ENCODE data around the gene NUMA1. TPM values are rescaled to one million over a fixed set of nuclear protein-coding genes. Genes with fewer than 3 reads are reported as not detected.

Gene NUMA1
- total RNA-seq, 1 experiment from 2014 or later: 130 TPM

- DNase-seq (ENCODE audit: low read depth): no peak
Measured at GRCh38 chr11:72067676-72068075, 12.7 kb downstream of the NUMA1 start.

GRCh38 chr11:72067266-72067665 is 13.1 kb downstream of the NUMA1 start:
- DNase-seq (ENCODE audit: low read depth): no peak

- no peak for DNase-seq (ENCODE audit: low read depth)
Measured at GRCh38 chr11:72066855-72067254, 13.5 kb downstream of the NUMA1 start.

- no peak for DNase-seq (ENCODE audit: low read depth)
Measured at GRCh38 chr11:72061739-72062396, 18.5 kb downstream of the NUMA1 start.

GRCh38 chr11:72058416-72059034 is 21.8 kb downstream of the NUMA1 start:
- no peak for DNase-seq (ENCODE audit: low read depth)

DNA sequence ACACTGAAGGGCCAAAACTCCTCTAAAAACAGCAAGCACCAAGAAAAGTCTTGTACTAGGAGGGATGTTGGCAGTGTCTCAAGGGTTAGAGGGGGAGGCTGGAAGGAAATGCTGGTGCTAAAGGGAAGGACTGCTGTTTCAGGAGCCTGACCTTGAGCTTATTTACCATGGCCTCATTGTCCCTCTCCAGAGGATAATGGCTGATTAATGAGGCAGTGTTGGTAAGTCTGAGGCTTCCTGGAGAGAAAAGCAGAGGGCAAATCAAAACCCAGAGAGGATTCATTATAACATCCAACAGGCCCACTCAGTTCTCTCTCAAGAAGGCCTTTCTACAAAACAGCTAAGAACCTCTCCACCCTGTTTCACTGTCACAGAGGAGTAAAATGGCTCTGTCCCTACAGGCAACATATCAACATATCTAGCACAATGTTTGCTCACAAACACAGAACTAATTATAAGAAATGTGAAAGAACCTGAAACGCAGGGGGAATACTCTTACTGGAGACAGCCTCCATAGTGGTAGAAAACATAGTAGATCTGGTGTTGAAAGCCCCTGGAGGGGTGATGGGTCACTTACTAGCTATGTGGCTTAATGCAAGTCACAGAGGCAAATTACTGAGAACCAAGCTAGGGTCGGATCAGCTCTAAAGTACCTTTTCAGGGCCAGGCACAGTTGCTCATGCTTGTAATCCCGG is 31.4 kb downstream of the NUMA1 start:
- no peak for DNase-seq (ENCODE audit: low read depth)

- no peak for DNase-seq (ENCODE audit: low read depth)
Measured at GRCh38 chr11:72045849-72046248, 34.5 kb downstream of the NUMA1 start.

- DNase-seq (ENCODE audit: low read depth): no peak
Measured at GRCh38 chr11:72042064-72042745, 38.1 kb downstream of the NUMA1 start.

- peak; percentile 79 for DNase-seq (ENCODE audit: low read depth)
Measured at GRCh38 chr11:72041364-72042063, 38.8 kb downstream of the NUMA1 start.

DNA sequence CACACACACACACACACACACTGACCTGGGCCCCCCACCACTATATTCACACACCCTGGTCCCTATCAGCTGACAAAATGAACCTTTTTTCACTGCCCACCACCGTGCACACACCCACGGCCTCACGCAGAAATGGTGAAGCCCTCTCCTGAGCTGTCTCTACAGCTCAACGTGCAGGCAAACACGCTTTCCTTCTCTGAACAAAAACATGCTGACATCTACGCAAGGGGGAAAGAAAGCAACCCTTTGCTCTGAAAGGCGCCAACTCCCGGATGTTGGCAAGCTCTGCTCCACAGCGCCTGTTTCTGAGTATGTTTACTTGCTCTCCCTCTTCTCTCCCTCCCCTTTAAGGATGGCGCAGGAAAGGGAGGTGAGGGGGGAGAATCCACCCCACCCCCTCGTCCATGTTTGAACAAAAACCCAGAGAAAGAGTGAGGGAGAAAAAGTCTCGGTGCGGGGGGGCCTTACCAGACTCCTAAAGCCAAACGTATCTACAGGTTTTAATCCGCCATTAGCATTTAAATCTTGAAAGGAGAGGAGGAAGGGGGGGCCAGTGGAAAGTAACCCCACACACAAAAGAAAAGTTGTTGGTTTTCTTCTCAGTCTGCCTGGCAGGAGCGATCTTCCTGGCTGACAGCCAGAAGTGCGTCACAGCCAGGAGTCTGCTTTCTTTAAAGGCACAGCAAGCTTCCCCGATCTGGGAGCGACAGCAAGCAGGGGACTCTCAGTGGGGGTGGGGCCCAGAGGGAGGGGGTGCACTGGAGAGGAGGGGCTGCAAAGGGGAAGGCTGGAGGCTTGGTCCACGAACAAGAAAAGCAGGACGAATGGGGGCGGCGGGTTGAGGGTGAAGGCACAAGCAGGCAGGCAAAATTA is 39.6 kb downstream of the NUMA1 start:
- DNase-seq (ENCODE audit: low read depth): peak; percentile 91

DNA sequence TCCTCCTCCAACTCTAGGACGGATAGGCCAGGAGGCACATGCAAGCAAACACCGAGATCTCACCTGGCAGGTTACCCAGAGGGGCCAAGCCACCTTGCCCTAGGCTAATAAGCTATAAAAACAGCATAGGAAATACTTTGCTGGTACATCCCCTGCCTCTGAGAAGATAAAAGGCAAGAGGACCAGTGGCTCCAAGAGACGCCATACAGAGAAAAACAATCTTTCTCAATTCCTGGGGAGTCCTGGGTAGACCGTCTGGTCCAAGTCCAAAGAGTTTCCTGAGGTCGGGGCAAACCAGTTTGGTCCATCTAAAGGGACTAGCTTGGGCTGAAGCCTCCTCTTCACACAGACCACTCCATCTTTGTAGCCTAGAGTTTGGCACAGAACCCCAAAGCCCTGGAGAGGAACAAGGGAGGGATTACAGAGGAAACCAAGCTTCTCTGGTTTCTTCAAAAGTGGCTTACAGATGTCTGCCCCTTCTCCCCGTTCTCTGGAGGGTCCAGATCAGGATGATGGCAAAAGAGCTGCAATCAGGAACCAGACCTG is 40.4 kb downstream of the NUMA1 start:
- no peak for DNase-seq (ENCODE audit: low read depth)

DNA sequence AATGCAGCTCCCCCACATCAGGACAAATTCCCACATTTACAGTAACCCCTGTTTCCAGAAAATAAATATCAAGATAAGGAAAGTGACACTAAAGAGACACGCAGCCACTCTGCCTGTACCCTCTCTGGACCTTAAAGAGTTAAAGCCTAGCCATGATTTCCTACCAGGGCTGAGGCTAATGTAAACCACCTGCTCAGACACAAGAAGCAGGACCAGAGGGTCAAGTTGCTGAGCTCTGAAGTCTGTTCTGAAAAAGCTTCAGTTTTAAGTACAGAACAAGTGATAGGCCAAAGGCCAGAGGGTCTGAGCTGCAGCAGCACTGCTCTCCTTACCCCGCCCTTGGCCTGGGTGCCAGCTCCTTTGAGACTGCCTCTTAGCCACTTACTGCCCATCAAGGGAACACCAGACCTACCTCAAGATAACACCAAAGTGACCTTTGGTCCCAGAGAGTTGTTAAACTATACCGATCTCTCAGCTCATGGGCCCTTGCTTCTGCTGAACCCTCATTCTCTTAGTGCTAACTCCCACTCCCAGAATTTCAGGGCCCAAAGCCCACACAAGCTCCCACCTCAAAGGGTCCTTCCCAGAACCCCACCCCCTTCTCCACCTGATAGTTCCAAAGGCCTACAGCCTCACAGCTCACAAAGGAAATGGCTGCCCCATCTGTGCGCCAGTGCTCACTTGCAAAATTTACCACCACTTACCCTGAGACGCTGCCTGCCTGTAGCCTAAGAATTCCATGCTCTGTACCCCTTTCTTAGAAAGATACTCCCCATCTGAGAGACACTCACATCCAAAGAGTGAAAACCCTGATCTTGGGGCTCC is 41.1 kb downstream of the NUMA1 start:
- peak; percentile 36 for DNase-seq (ENCODE audit: low read depth)

DNA sequence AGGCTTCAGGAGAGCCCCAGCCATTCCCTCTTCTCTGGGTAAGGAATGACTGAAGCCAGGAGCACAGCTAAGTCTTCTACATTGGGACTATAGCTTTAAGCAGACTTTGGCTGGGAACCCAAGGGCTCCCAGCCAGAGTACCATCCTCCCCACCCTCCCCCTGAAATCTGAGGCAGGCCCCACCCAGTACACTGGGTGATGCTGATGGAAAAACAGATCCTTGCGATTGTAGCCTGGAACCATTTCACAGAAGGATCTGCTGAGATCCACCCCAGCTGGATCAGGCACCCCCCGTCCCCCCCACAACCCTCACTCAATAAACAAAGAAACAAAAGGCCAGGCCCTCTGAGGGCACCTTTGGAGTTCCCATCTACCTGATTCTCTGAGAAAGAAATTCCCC is 41.9 kb downstream of the NUMA1 start:
- peak; percentile 71 for DNase-seq (ENCODE audit: low read depth)

- DNase-seq (ENCODE audit: low read depth): no peak
Measured at GRCh38 chr11:72037554-72038311, 42.6 kb downstream of the NUMA1 start.

GRCh38 chr11:72036687-72037086 is 43.7 kb downstream of the NUMA1 start:
- DNase-seq (ENCODE audit: low read depth): no peak

- DNase-seq (ENCODE audit: low read depth): no peak
Measured at GRCh38 chr11:72030472-72031045, 49.8 kb downstream of the NUMA1 start.

DNA sequence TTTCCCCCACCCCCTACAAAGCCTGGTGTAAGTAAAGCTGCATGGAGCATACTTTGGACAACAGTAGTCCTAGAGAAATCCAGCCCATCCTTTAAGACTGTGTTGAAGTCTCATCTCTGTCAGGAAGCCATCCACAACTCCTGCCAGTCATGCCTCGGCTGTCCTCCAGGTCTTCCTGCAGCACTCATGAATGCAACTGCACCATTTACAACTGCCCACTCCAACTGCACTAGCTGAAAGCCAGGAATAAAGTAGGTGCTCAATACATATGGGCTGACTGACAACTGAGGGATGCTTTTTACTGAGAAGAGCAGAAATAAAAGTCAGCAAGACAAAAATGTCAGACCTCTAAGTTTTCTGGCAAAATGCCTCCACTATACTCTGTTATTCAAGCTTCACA is 54.3 kb downstream of the NUMA1 start:
- no peak for DNase-seq (ENCODE audit: low read depth)

- DNase-seq (ENCODE audit: low read depth): no peak
Measured at GRCh38 chr11:72024069-72024754, 56.1 kb downstream of the NUMA1 start.

Data from RPMI7951 (cell line).